ENCODE measurements around the gene RASGRP4.

DNA sequence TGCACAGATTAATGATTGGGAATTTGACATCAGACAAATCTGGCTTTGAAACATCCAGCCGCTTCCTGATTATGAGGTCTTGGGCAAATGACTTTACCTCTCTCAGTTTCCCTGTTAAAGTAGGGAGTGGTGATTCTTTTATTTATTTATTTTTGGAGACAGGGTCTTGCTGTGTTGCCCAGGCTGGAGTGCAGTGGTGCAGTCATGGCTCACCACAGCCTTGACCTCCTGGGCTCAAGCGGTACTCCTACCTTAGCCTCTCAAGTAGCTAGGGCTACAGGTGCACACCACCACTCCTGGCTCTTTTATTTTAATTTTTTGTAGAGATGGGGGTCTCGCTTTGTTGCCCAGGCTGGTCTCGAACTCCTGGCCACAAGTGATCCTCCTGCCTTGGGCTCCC is 49.0 kb downstream of the RASGRP4 start:
- TF ChIP-seq GATA3 (IDR thresholded peaks at IDR 0.05; ENCODE audit: low read depth, low read length) (no peak), GATA2 (IDR thresholded peaks at IDR 0.05; ENCODE audit: low read depth, low read length) (no peak)
